ENCODE measurements around the gene BTBD8. TPM values are rescaled to one million over a fixed set of nuclear protein-coding genes. Genes with fewer than 3 reads are reported as not detected.

The BTBD8 gene
- total RNA-seq, 1 experiment from 2014 or later = 0.86 TPM

- Histone ChIP-seq H3K79me2 (ENCODE audit: low read length) (no peaks in the 10 kb centered on the region), H2AFZ (ENCODE audit: low read length) (no peak overlapping the region), H3K4me2 (ENCODE audit: low read depth, low read length, poor library complexity, severe bottlenecking) (no peak overlapping the region), H3K4me1 (ENCODE audit: low read length) (no peaks in the 10 kb centered on the region), H3K9me2 (replicated peaks; ENCODE audit: insufficient read depth, low read length) (no peaks in the 10 kb centered on the region), H3K27ac (ENCODE audit: low read length) (no peak overlapping the region), H4K20me1 (ENCODE audit: insufficient read depth, low read depth, low read length) (no peaks in the 10 kb centered on the region), H3K9ac (ENCODE audit: low read length) (no peak overlapping the region), H3K36me3 (ENCODE audit: insufficient read depth, low read length) (no peaks in the 10 kb centered on the region), H3K27me3 (ENCODE audit: low read length) (no peaks in the 10 kb centered on the region), H3K9me3 (ENCODE audit: low read length) (no peaks in the 10 kb centered on the region), H3K4me3 (ENCODE audit: low read length) (no peak overlapping the region)
- DNase-seq = no peak
Measured at GRCh38 chr1:92210701-92211100, 130.6 kb downstream of the BTBD8 start.

GRCh38 chr1:92211166-92211565 lies 131.0 kb downstream of the BTBD8 start:
- Histone ChIP-seq H3K9me2 (replicated peaks; ENCODE audit: insufficient read depth, low read length) (no peaks in the 10 kb centered on the region), H2AFZ (ENCODE audit: low read length) (no peak overlapping the region), H3K4me3 (ENCODE audit: low read length) (no peak overlapping the region), H3K9ac (ENCODE audit: low read length) (no peak overlapping the region), H3K36me3 (ENCODE audit: insufficient read depth, low read length) (no peaks in the 10 kb centered on the region), H3K4me1 (ENCODE audit: low read length) (no peaks in the 10 kb centered on the region), H3K9me3 (ENCODE audit: low read length) (no peaks in the 10 kb centered on the region), H3K27ac (ENCODE audit: low read length) (no peak overlapping the region), H3K4me2 (ENCODE audit: low read depth, low read length, poor library complexity, severe bottlenecking) (no peak overlapping the region), H4K20me1 (ENCODE audit: insufficient read depth, low read depth, low read length) (no peaks in the 10 kb centered on the region), H3K27me3 (ENCODE audit: low read length) (no peaks in the 10 kb centered on the region), H3K79me2 (ENCODE audit: low read length) (no peaks in the 10 kb centered on the region)
- DNase-seq = no peak

- Histone ChIP-seq H3K4me2 (ENCODE audit: low read depth, low read length, poor library complexity, severe bottlenecking) (no peak within 1 kb of the TSS), H3K36me3 (ENCODE audit: insufficient read depth, low read length) (no peaks in the 10 kb centered on the region), H3K4me1 (ENCODE audit: low read length) (no peaks in the 10 kb centered on the region), H4K20me1 (ENCODE audit: insufficient read depth, low read depth, low read length) (no peaks in the 10 kb centered on the region), H3K27me3 (ENCODE audit: low read length) (no peaks in the 10 kb centered on the region), H3K27ac (ENCODE audit: low read length) (no peak within 1 kb of the TSS), H3K4me3 (ENCODE audit: low read length) (no peak within 1 kb of the TSS), H3K9me3 (ENCODE audit: low read length) (no peaks in the 10 kb centered on the region), H2AFZ (ENCODE audit: low read length) (no peak within 1 kb of the TSS), H3K9me2 (replicated peaks; ENCODE audit: insufficient read depth, low read length) (no peaks in the 10 kb centered on the region), H3K79me2 (ENCODE audit: low read length) (no peaks in the 10 kb centered on the region), H3K9ac (ENCODE audit: low read length) (no peak within 1 kb of the TSS)
- no peak for DNase-seq
Measured at GRCh38 chr1:92217721-92218120, 137.6 kb downstream of the BTBD8 start, which contains the start of gene C1orf146. TSS of gene C1orf146 (plus strand) at chr1:92217915. CDS start at chr1:92231421, 13,506 bp downstream.

GRCh38 chr1:92218559-92218958 lies 138.4 kb downstream of the BTBD8 start:
- H3K4me2 ChIP-seq (ENCODE audit: low read depth, low read length, poor library complexity, severe bottlenecking) = no peak overlapping the region
- no peaks in the 10 kb centered on the region for H3K79me2 ChIP-seq (ENCODE audit: low read length)

GRCh38 chr1:92219028-92219427 lies 138.9 kb downstream of the BTBD8 start:
- no peaks in the 10 kb centered on the region for H4K20me1 ChIP-seq (ENCODE audit: insufficient read depth, low read depth, low read length)
- no peak overlapping the region for H3K4me2 ChIP-seq (ENCODE audit: low read depth, low read length, poor library complexity, severe bottlenecking)
- H2AFZ ChIP-seq (ENCODE audit: low read length) = no peak overlapping the region
- H3K4me3 ChIP-seq (ENCODE audit: low read length) = no peak overlapping the region
- H3K79me2 ChIP-seq (ENCODE audit: low read length) = no peaks in the 10 kb centered on the region
- DNase-seq = no peak
- no peaks in the 10 kb centered on the region for H3K36me3 ChIP-seq (ENCODE audit: insufficient read depth, low read length)
- no peaks in the 10 kb centered on the region for H3K9me2 ChIP-seq (replicated peaks; ENCODE audit: insufficient read depth, low read length)
- H3K9me3 ChIP-seq (ENCODE audit: low read length) = no peaks in the 10 kb centered on the region
- no peak overlapping the region for H3K27ac ChIP-seq (ENCODE audit: low read length)
- H3K4me1 ChIP-seq (ENCODE audit: low read length) = no peaks in the 10 kb centered on the region
- no peak overlapping the region for H3K9ac ChIP-seq (ENCODE audit: low read length)
- no peaks in the 10 kb centered on the region for H3K27me3 ChIP-seq (ENCODE audit: low read length)

More at GRCh38 chr1:92218559-92218958, 138.4 kb downstream of the BTBD8 start:
- Histone ChIP-seq H2AFZ (ENCODE audit: low read length) (no peak overlapping the region), H3K27ac (ENCODE audit: low read length) (no peak overlapping the region), H3K27me3 (ENCODE audit: low read length) (no peaks in the 10 kb centered on the region), H3K9me3 (ENCODE audit: low read length) (no peaks in the 10 kb centered on the region), H3K4me1 (ENCODE audit: low read length) (no peaks in the 10 kb centered on the region), H3K4me3 (ENCODE audit: low read length) (no peak overlapping the region), H3K36me3 (ENCODE audit: insufficient read depth, low read length) (no peaks in the 10 kb centered on the region), H3K9ac (ENCODE audit: low read length) (no peak overlapping the region), H4K20me1 (ENCODE audit: insufficient read depth, low read depth, low read length) (no peaks in the 10 kb centered on the region), H3K9me2 (replicated peaks; ENCODE audit: insufficient read depth, low read length) (no peaks in the 10 kb centered on the region)
- DNase-seq = no peak

- no peaks in the 10 kb centered on the region for H3K9me3 ChIP-seq (ENCODE audit: low read length)
- H2AFZ ChIP-seq (ENCODE audit: low read length) = no peak overlapping the region
- no peak overlapping the region for H3K4me2 ChIP-seq (ENCODE audit: low read depth, low read length, poor library complexity, severe bottlenecking)
- H3K36me3 ChIP-seq (ENCODE audit: insufficient read depth, low read length) = no peaks in the 10 kb centered on the region
- H4K20me1 ChIP-seq (ENCODE audit: insufficient read depth, low read depth, low read length) = no peaks in the 10 kb centered on the region
- DNase-seq = no peak
- H3K9ac ChIP-seq (ENCODE audit: low read length) = no peak overlapping the region
- H3K9me2 ChIP-seq (replicated peaks; ENCODE audit: insufficient read depth, low read length) = no peaks in the 10 kb centered on the region
- H3K4me3 ChIP-seq (ENCODE audit: low read length) = no peak overlapping the region
- H3K4me1 ChIP-seq (ENCODE audit: low read length) = no peaks in the 10 kb centered on the region
- no peaks in the 10 kb centered on the region for H3K27me3 ChIP-seq (ENCODE audit: low read length)
- H3K27ac ChIP-seq (ENCODE audit: low read length) = no peak overlapping the region
- no peaks in the 10 kb centered on the region for H3K79me2 ChIP-seq (ENCODE audit: low read length)
Measured at GRCh38 chr1:92228401-92228800, 148.3 kb downstream of the BTBD8 start.

GRCh38 chr1:92230736-92231135 lies 150.6 kb downstream of the BTBD8 start:
- H3K4me1 ChIP-seq (ENCODE audit: low read length) = no peaks in the 10 kb centered on the region
- DNase-seq = no peak
- no peaks in the 10 kb centered on the region for H3K36me3 ChIP-seq (ENCODE audit: insufficient read depth, low read length)
- no peak overlapping the region for H3K4me3 ChIP-seq (ENCODE audit: low read length)
- no peaks in the 10 kb centered on the region for H3K27me3 ChIP-seq (ENCODE audit: low read length)
- H3K79me2 ChIP-seq (ENCODE audit: low read length) = no peaks in the 10 kb centered on the region
- H3K9ac ChIP-seq (ENCODE audit: low read length) = no peak overlapping the region
- no peaks in the 10 kb centered on the region for H3K9me3 ChIP-seq (ENCODE audit: low read length)
- H2AFZ ChIP-seq (ENCODE audit: low read length) = no peak overlapping the region
- H4K20me1 ChIP-seq (ENCODE audit: insufficient read depth, low read depth, low read length) = no peaks in the 10 kb centered on the region
- no peak overlapping the region for H3K27ac ChIP-seq (ENCODE audit: low read length)
- H3K4me2 ChIP-seq (ENCODE audit: low read depth, low read length, poor library complexity, severe bottlenecking) = no peak overlapping the region
- H3K9me2 ChIP-seq (replicated peaks; ENCODE audit: insufficient read depth, low read length) = no peaks in the 10 kb centered on the region

All from Karpas-422 (cell line).